NCI-H69 (cell line): ENCODE results near the gene AIF1L.
"Not testable (repeated sequence)": the region's sequence is repeated elsewhere in the genome, so short reads cannot be mapped to it uniquely, and the experiment has no call there.

Experiments
- DNase-seq: peaks from one replicate; lab custom pipeline; 2025; lab: John Stamatoyannopoulos, UW

AIF1L gene

GRCh38 chr9:131121346-131121745 is 25.0 kb downstream of the AIF1L start:
- no peak for DNase-seq

- no peak for DNase-seq
Measured at GRCh38 chr9:131122158-131122557, 25.8 kb downstream of the AIF1L start.

- DNase-seq, result no peak
Measured at GRCh38 chr9:131125038-131125287, 28.6 kb downstream of the AIF1L start.

- DNase-seq, result peak; percentile 99
Measured at GRCh38 chr9:131125288-131126058, 29.1 kb downstream of the AIF1L start, which contains the start of gene NUP214. NUP214 (plus strand) TSS chr9:131125586; CDS start chr9:131125705, 119 bp downstream.

- DNase-seq, result no peak
Measured at GRCh38 chr9:131126059-131126426, 29.7 kb downstream of the AIF1L start.

- DNase-seq, result no peak
Measured at GRCh38 chr9:131129183-131129582, 32.9 kb downstream of the AIF1L start.

GRCh38 chr9:131138676-131139075 is 42.3 kb downstream of the AIF1L start:
- peak; percentile 68 for DNase-seq

GRCh38 chr9:131140112-131140511 is 43.8 kb downstream of the AIF1L start:
- DNase-seq, result no peak

GRCh38 chr9:131140550-131140949 is 44.2 kb downstream of the AIF1L start:
- DNase-seq, result peak; percentile 77

GRCh38 chr9:131142160-131142559 is 45.8 kb downstream of the AIF1L start:
- no peak for DNase-seq

- DNase-seq, result no peak
Measured at GRCh38 chr9:131144201-131144600, 47.9 kb downstream of the AIF1L start.

- no peak for DNase-seq
Measured at GRCh38 chr9:131145245-131145644, 48.9 kb downstream of the AIF1L start.

- no peak for DNase-seq
Measured at GRCh38 chr9:131146186-131146585, 49.9 kb downstream of the AIF1L start.

GRCh38 chr9:131148276-131148675 is 51.9 kb downstream of the AIF1L start:
- DNase-seq, result no peak

- no peak for DNase-seq
Measured at GRCh38 chr9:131148966-131149687, 52.8 kb downstream of the AIF1L start.

- no peak for DNase-seq
Measured at GRCh38 chr9:131149688-131150053, 53.3 kb downstream of the AIF1L start.

- DNase-seq, result no peak
Measured at GRCh38 chr9:131153595-131153994, 57.3 kb downstream of the AIF1L start.

GRCh38 chr9:131158673-131159072 is 62.3 kb downstream of the AIF1L start:
- not testable (repeated sequence) for DNase-seq

- no peak for DNase-seq
Measured at GRCh38 chr9:131160416-131161112, 64.2 kb downstream of the AIF1L start.

- DNase-seq, result no peak
Measured at GRCh38 chr9:131161585-131161984, 65.3 kb downstream of the AIF1L start.

GRCh38 chr9:131162886-131163285 is 66.6 kb downstream of the AIF1L start:
- DNase-seq, result no peak

GRCh38 chr9:131165523-131165922 is 69.2 kb downstream of the AIF1L start:
- DNase-seq, result no peak

- DNase-seq, result peak; percentile 58
Measured at GRCh38 chr9:131167146-131167692, 70.9 kb downstream of the AIF1L start.
